Trophoblast cell (in vitro differentiated cells and primary cell): ENCODE measurements around the gene VPS41.

Source experiments
- DNase-seq, 2 donors: peaks; one replicate each; pipeline ENCODE4 v3.0.0-alpha.2; 2016
- H2AFZ ChIP-seq: 2 replicates; pipeline ENCODE4 v1.6.1; 2013; ENCODE audit warnings: low read length, moderate library complexity, mild to moderate bottlenecking; ENCODE audit not compliant: insufficient read depth, poor library complexity
- H2AK5ac ChIP-seq: 2 replicates; pipeline ENCODE4 v1.6.1; 2013; ENCODE audit warnings: mild to moderate bottlenecking, low read length
- H2BK120ac ChIP-seq: 2 replicates; pipeline ENCODE4 v1.6.1; 2013; ENCODE audit warnings: low read length, mild to moderate bottlenecking, moderate library complexity; ENCODE audit not compliant: insufficient read depth, poor library complexity
- H2BK12ac ChIP-seq: 2 replicates; pipeline ENCODE4 v1.6.1; 2013; ENCODE audit warnings: mild to moderate bottlenecking, low read length, moderate library complexity
- H2BK5ac ChIP-seq: 2 replicates; pipeline ENCODE4 v1.6.1; 2013; ENCODE audit warnings: low read length, low read depth, moderate library complexity, mild to moderate bottlenecking; ENCODE audit not compliant: poor library complexity
- H3K14ac ChIP-seq: 2 replicates; pipeline ENCODE4 v1.6.1; 2013; ENCODE audit warnings: mild to moderate bottlenecking, low read length
- H3K18ac ChIP-seq: 2 replicates; pipeline ENCODE4 v1.6.1; 2013; ENCODE audit warnings: mild to moderate bottlenecking, low read length
- H3K23ac ChIP-seq: 2 replicates; pipeline ENCODE4 v1.6.1; 2013; ENCODE audit warnings: low read length
- H3K27ac ChIP-seq: 2 replicates; pipeline ENCODE4 v1.5.1; 2013; ENCODE audit warnings: low read depth, mild to moderate bottlenecking, inconsistent platforms, low read length, moderate library complexity
- H3K27me3 ChIP-seq: 2 replicates; pipeline ENCODE4 v1.6.1; 2013; ENCODE audit warnings: inconsistent platforms, mild to moderate bottlenecking, low read length, moderate library complexity; ENCODE audit not compliant: insufficient read depth
- H3K36me3 ChIP-seq, 2 experiments: 1 replicate in 1 of 2; 2 replicates in 1 of 2; pipeline ENCODE4 v1.6.1; 2013; ENCODE audit warnings: low read length in 2 of 2, mild to moderate bottlenecking in 2 of 2, moderate library complexity in 1 of 2; ENCODE audit not compliant: insufficient read depth in 2 of 2, control insufficient read depth in 1 of 2
- H3K4ac ChIP-seq: 2 replicates; pipeline ENCODE4 v1.6.1; 2013; ENCODE audit warnings: low read depth, mild to moderate bottlenecking, low read length, moderate library complexity
- H3K4me1 ChIP-seq, 2 experiments: 1 replicate in 1 of 2; 2 replicates in 1 of 2; pipeline ENCODE4 v1.6.1; 2013; ENCODE audit warnings: low read length in 2 of 2, mild to moderate bottlenecking in 2 of 2, moderate library complexity in 1 of 2; ENCODE audit not compliant: insufficient read depth in 2 of 2, control insufficient read depth in 1 of 2
- H3K4me2 ChIP-seq: 2 replicates; pipeline ENCODE4 v1.6.1; 2013; ENCODE audit warnings: inconsistent platforms, mild to moderate bottlenecking, low read length, moderate library complexity
- H3K4me3 ChIP-seq: 2 replicates; pipeline ENCODE4 v1.5.1; 2013; ENCODE audit warnings: mild to moderate bottlenecking, low read depth, low read length, inconsistent platforms
- H3K79me1 ChIP-seq: one replicate; pipeline ENCODE4 v1.6.1; 2013; ENCODE audit warnings: low read length
- H3K79me2 ChIP-seq: 2 replicates; pipeline ENCODE4 v1.6.1; 2013; ENCODE audit warnings: low read length, mild to moderate bottlenecking; ENCODE audit not compliant: control insufficient read depth, insufficient read depth, poor library complexity
- H3K9ac ChIP-seq: 2 replicates; pipeline ENCODE4 v1.6.1; 2013; ENCODE audit warnings: mild to moderate bottlenecking, low read length
- H3K9me3 ChIP-seq: 2 replicates; pipeline ENCODE4 v1.6.1; 2013; ENCODE audit warnings: low read depth, mild to moderate bottlenecking, control low read depth, inconsistent platforms, low read length; ENCODE audit not compliant: insufficient read depth
- H4K12ac ChIP-seq: 2 replicates; pipeline ENCODE4 v1.6.1; 2013; ENCODE audit warnings: low read depth, mild to moderate bottlenecking, low read length, moderate library complexity
- H4K8ac ChIP-seq: 2 replicates; pipeline ENCODE4 v1.6.1; 2013; ENCODE audit warnings: low read depth, mild to moderate bottlenecking, low read length, moderate library complexity
- H4K91ac ChIP-seq: one replicate; pipeline ENCODE4 v1.6.1; 2013; ENCODE audit warnings: low read depth, mild to moderate bottlenecking, low read length, moderate library complexity
- WGBS: extraction: QIAGEN DNeasy Blood & Tissue Kit; methylation state at CpG from one replicate; pipeline ENCODE4 v1.1.7; 2013; ENCODE audit warnings: missing lambda C conversion rate; ENCODE audit not compliant: insufficient read length, insufficient coverage; ENCODE audit errors: extremely low coverage; 5-methylcytosine and 5-hydroxymethylcytosine counted together

VPS41 gene

GRCh38 chr7:38813768-38814167 lies 95.2 kb downstream of the VPS41 start:
- H2BK120ac ChIP-seq: no peak overlapping the region
- H3K9me3 ChIP-seq: no peaks in the 10 kb centered on the region
- H3K27ac ChIP-seq: no peak overlapping the region
- no peak overlapping the region for H3K4me2 ChIP-seq
- H3K79me2 ChIP-seq: no peaks in the 10 kb centered on the region
- no peak overlapping the region for H4K12ac ChIP-seq
- H2AFZ ChIP-seq: no peak overlapping the region
- H2BK12ac ChIP-seq: no peak overlapping the region
- no peak overlapping the region for H2BK5ac ChIP-seq
- H3K79me1 ChIP-seq: no peaks in the 10 kb centered on the region
- H3K36me3 ChIP-seq: no peaks in the 10 kb centered on the region
- H3K14ac ChIP-seq: no peak overlapping the region
- no peak overlapping the region for H3K23ac ChIP-seq
- no peak overlapping the region for H3K18ac ChIP-seq
- H4K8ac ChIP-seq: no peak overlapping the region
- no peak overlapping the region for H3K4ac ChIP-seq
- H3K27me3 ChIP-seq: no peaks in the 10 kb centered on the region
- WGBS: no CpG with 5 or more reads among the region's 1 CpG
- H3K4me1 ChIP-seq: no peaks in the 10 kb centered on the region
- H3K9ac ChIP-seq: no peak overlapping the region
- H3K4me3 ChIP-seq: no peak overlapping the region
- DNase-seq: no peak
- H4K91ac ChIP-seq: no peak overlapping the region
- no peak overlapping the region for H2AK5ac ChIP-seq

- Histone ChIP-seq H2AFZ (no peak overlapping the region), H2AK5ac (no peak overlapping the region)
These were observed 102.1 kb downstream of the VPS41 start for GRCh38 chr7:38806912-38807311.

GRCh38 chr7:38801786-38802185 lies 107.2 kb downstream of the VPS41 start:
- Histone ChIP-seq H3K9me3 (no peaks in the 10 kb centered on the region), H3K36me3 (no peaks in the 10 kb centered on the region), H2AK5ac (no peak overlapping the region), H3K23ac (no peak overlapping the region), H3K4me2 (no peak overlapping the region), H3K4me3 (no peak overlapping the region), H2BK120ac (no peak overlapping the region), H3K4me1 (no peaks in the 10 kb centered on the region), H2BK12ac (no peak overlapping the region), H3K27me3 (no peaks in the 10 kb centered on the region), H4K91ac (no peak overlapping the region), H2AFZ (no peak overlapping the region), H3K79me2 (no peaks in the 10 kb centered on the region), H3K4ac (no peak overlapping the region), H4K12ac (no peak overlapping the region), H4K8ac (no peak overlapping the region), H3K14ac (no peak overlapping the region), H3K79me1 (no peaks in the 10 kb centered on the region), H3K27ac (no peak overlapping the region), H3K18ac (no peak overlapping the region), H2BK5ac (no peak overlapping the region), H3K9ac (no peak overlapping the region)
- DNase-seq: peak in 1 of 2 donors; percentile 59
- whole genome bisulfite sequencing: no CpG with 5 or more reads among the region's 4 CpGs

More at GRCh38 chr7:38806912-38807311, 102.1 kb downstream of the VPS41 start:
- Histone ChIP-seq H3K4me2 (no peak overlapping the region), H3K79me2 (no peaks in the 10 kb centered on the region), H3K27me3 (no peaks in the 10 kb centered on the region), H2BK120ac (no peak overlapping the region), H3K4me1 (no peaks in the 10 kb centered on the region), H3K36me3 (no peaks in the 10 kb centered on the region), H3K27ac (no peak overlapping the region), H3K9ac (no peak overlapping the region), H4K91ac (no peak overlapping the region), H2BK5ac (no peak overlapping the region), H3K4ac (no peak overlapping the region), H3K9me3 (no peaks in the 10 kb centered on the region), H4K8ac (no peak overlapping the region), H3K18ac (no peak overlapping the region), H2BK12ac (no peak overlapping the region), H3K79me1 (no peaks in the 10 kb centered on the region), H3K14ac (no peak overlapping the region), H3K23ac (no peak overlapping the region), H4K12ac (no peak overlapping the region), H3K4me3 (no peak overlapping the region)
- no peak for DNase-seq
- no CpG with 5 or more reads among the region's 2 CpGs for WGBS

GRCh38 chr7:38798552-38799267 lies 110.3 kb downstream of the VPS41 start:
- Histone ChIP-seq H3K18ac (no peak overlapping the region), H3K27me3 (no peaks in the 10 kb centered on the region), H2AK5ac (no peak overlapping the region), H3K4me3 (no peak overlapping the region), H2BK5ac (no peak overlapping the region), H3K4me2 (no peak overlapping the region), H3K4ac (no peak overlapping the region), H2BK12ac (no peak overlapping the region), H3K36me3 (peaks cover 0 to 3% of the 10 kb centered on the region in 2 experiments), H2BK120ac (no peak overlapping the region), H3K14ac (no peak overlapping the region), H2AFZ (no peak overlapping the region), H3K79me1 (no peaks in the 10 kb centered on the region), H3K4me1 (no peaks in the 10 kb centered on the region), H4K8ac (no peak overlapping the region), H4K12ac (no peak overlapping the region), H4K91ac (no peak overlapping the region), H3K27ac (no peak overlapping the region), H3K23ac (no peak overlapping the region), H3K9me3 (no peaks in the 10 kb centered on the region), H3K79me2 (no peaks in the 10 kb centered on the region), H3K9ac (no peak overlapping the region)
- no peak for DNase-seq
- no CpG with 5 or more reads among the region's 7 CpGs for WGBS
